ENCODE measurements around the gene CKMT2.

DNA sequence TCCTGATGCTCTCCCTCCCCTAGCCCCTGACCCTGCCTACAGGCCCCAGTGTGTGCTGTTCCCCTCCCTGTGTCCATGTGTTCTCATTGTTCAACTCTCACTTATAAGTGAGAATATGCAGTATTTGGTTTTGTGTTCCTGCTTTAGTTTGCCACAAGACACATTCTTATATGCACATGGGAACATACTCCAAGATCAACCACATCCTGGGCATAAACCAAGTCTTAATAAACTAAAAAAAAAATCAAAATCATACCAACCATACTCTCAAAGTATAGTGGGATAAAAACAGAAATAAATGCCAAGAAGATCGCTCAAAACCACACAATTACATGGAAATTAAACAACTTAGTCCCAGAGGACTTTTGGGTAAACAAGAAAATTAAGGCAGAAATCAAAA lies 57.0 kb downstream of the CKMT2 start:
- TF ChIP-seq CTCF (IDR thresholded peaks at IDR 0.05; ENCODE audit: poor library complexity): no peak
- TF ChIP-seq EZH2 (IDR thresholded peaks at IDR 0.05; ENCODE audit: borderline replicate concordance): no peak
- TF ChIP-seq EZH2phosphoT487 (IDR thresholded peaks at IDR 0.05; ENCODE audit: low read depth, severe bottlenecking, unreplicated experiment): no peak

All from hepatocyte (in vitro differentiated cells).